ENCODE results near the gene CRHR1. TPM values are rescaled to one million over a fixed set of nuclear protein-coding genes. Genes with fewer than 3 reads are reported as not detected.

The CRHR1 gene
- total RNA-seq, 2 experiments from 2014 or later: not detected

DNA sequence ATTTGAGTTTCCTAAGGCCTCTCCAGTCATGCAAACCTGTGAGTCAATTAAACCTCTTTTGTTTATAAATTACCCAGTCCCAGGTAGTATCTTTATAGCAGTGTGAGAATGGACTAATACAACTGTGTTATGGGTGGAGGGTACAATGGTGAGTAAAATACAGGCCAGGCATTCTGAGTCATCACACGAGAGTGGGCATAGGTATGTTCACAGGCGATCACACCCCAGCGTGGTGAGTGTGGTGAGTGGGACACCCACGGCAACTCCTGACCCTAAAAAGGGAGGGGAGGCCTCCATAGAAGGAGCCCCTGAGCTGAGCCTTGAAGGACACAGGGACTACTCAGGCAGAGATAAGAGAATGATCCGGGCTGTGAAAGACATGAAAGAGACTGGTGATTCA is 87.6 kb downstream of the CRHR1 start:
- Mint-ChIP-seq H3K27me3 (peaks cover 12% of the 10 kb centered on the region), H3K4me3 (no peak overlapping the region), H3K9me3 (no peaks in the 10 kb centered on the region), H3K4me1 (ENCODE audit: low read depth) (peaks cover 11% of the 10 kb centered on the region), H3K36me3 (ENCODE audit: low read depth) (no peaks in the 10 kb centered on the region), H3K27ac (no peak overlapping the region)
- CTCF ChIA-PET: interaction anchor here (1.6 kb wide), 1 partner anchor 22 kb away, joined by 4 read pairs; no protein-coding TSS in a partner anchor
- ATAC-seq: no peak
- peak; percentile 22 for DNase-seq
- TF ChIP-seq, protein P1, sequence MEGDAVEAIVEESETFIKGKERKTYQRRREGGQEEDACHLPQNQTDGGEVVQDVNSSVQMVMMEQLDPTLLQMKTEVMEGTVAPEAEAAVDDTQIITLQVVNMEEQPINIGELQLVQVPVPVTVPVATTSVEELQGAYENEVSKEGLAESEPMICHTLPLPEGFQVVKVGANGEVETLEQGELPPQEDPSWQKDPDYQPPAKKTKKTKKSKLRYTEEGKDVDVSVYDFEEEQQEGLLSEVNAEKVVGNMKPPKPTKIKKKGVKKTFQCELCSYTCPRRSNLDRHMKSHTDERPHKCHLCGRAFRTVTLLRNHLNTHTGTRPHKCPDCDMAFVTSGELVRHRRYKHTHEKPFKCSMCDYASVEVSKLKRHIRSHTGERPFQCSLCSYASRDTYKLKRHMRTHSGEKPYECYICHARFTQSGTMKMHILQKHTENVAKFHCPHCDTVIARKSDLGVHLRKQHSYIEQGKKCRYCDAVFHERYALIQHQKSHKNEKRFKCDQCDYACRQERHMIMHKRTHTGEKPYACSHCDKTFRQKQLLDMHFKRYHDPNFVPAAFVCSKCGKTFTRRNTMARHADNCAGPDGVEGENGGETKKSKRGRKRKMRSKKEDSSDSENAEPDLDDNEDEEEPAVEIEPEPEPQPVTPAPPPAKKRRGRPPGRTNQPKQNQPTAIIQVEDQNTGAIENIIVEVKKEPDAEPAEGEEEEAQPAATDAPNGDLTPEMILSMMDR (IDR thresholded peaks at IDR 0.05): no peak
- intact Hi-C loops (cut with micrococcal nuclease): no loop called here
- POLR2A ChIA-PET: no interaction called here

DNA sequence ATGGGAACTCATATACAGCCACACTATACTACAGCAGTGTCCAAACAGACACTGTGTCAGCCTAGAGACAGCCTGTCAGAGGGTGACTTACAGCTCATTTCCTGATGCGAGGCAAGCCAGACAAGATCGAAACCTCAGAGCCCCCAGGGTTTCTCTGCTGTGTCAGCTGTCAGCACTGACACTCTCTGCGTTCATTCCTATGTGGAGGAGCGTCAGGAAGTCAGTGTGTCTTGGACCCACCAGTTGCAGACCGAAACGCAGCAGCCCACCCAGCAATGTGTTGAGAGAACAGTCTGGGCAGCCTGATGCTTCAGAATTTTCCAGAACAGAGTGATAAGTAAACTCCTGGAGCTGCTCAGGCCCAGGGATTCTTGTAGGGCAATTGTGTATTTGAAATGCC is 89.6 kb downstream of the CRHR1 start:
- Mint-ChIP-seq H3K4me3 (no peak overlapping the region), H3K27me3 (peaks cover 13% of the 10 kb centered on the region), H3K27ac (no peak overlapping the region), H3K4me1 (ENCODE audit: low read depth) (peaks cover 11% of the 10 kb centered on the region), H3K9me3 (no peaks in the 10 kb centered on the region), H3K36me3 (ENCODE audit: low read depth) (no peaks in the 10 kb centered on the region)
- ChIA-PET CTCF (interaction anchor here (1.4 kb wide), 1 partner anchor 22 kb away, joined by 4 read pairs; no protein-coding TSS in a partner anchor), POLR2A (no interaction called here)
- TF ChIP-seq, protein P1 (IDR thresholded peaks at IDR 0.05): no peak
- peak; percentile 87 for ATAC-seq
- peak; percentile 53 for DNase-seq
- intact Hi-C loops (cut with micrococcal nuclease): no loop called here

DNA sequence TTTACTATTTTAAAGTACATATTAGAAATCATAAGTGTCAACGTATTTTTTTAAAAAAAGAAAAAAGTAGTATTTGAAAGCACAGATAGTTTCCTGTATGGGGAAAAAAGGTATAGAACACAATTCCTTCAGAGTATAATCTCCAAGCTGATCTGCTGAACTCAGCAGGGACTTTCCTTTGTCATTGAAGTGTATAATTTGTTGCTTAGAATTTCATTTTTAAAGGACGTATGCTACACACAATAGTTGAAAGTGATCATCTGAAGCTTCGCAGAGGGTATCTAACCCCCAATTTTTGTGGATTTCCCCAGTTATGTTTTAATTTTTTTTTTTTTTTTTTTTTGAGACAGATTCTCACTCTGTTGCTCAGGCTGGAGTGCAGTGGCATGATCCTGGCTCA is 90.0 kb downstream of the CRHR1 start:
- no peaks in the 10 kb centered on the region for H3K9me3 Mint-ChIP-seq
- ChIA-PET CTCF (interaction anchor here (1.4 kb wide), 1 partner anchor 22 kb away, joined by 4 read pairs; no protein-coding TSS in a partner anchor), POLR2A (no interaction called here)
- TF ChIP-seq, protein P1 (IDR thresholded peaks at IDR 0.05): no peak
- intact Hi-C loops (cut with micrococcal nuclease): no loop called here
- H3K27ac Mint-ChIP-seq: no peak overlapping the region
- H3K27me3 Mint-ChIP-seq: peaks cover 13% of the 10 kb centered on the region
- H3K4me1 Mint-ChIP-seq (ENCODE audit: low read depth): peaks cover 11% of the 10 kb centered on the region
- DNase-seq: no peak
- no peaks in the 10 kb centered on the region for H3K36me3 Mint-ChIP-seq (ENCODE audit: low read depth)
- ATAC-seq: no peak
- no peak overlapping the region for H3K4me3 Mint-ChIP-seq

GRCh38 chr17:45876539-45876938 is 92.4 kb downstream of the CRHR1 start:
- intact Hi-C loops (cut with micrococcal nuclease): no loop called here
- Mint-ChIP-seq H3K27ac (no peak overlapping the region), H3K4me1 (ENCODE audit: low read depth) (peaks cover 6% of the 10 kb centered on the region), H3K9me3 (no peaks in the 10 kb centered on the region), H3K36me3 (ENCODE audit: low read depth) (no peaks in the 10 kb centered on the region), H3K4me3 (no peak overlapping the region), H3K27me3 (peaks cover 17% of the 10 kb centered on the region)
- CTCF ChIA-PET: interaction anchor here (1.4 kb wide), 1 partner anchor 25 kb away, joined by 4 read pairs; no protein-coding TSS in a partner anchor
- POLR2A ChIA-PET: interaction anchor here (0.6 to 1.1 kb wide), 2 partner anchors 12 to 80 kb away, joined by 3 read pairs; no protein-coding TSS in a partner anchor
- TF ChIP-seq, protein P1 (IDR thresholded peaks at IDR 0.05): no peak
- ATAC-seq: no peak
- DNase-seq: no peak

- no peak for ATAC-seq
- Mint-ChIP-seq H3K4me3 (no peak overlapping the region), H3K36me3 (ENCODE audit: low read depth) (no peaks in the 10 kb centered on the region), H3K27me3 (peaks cover 21% of the 10 kb centered on the region), H3K4me1 (ENCODE audit: low read depth) (peaks cover 6% of the 10 kb centered on the region), H3K9me3 (no peaks in the 10 kb centered on the region), H3K27ac (no peak overlapping the region)
- ChIA-PET POLR2A (no interaction called here), CTCF (interaction anchor here (1.2 kb wide), 1 partner anchor 16 kb away, joined by 4 read pairs; no protein-coding TSS in a partner anchor)
- no peak for DNase-seq
- intact Hi-C loops (cut with micrococcal nuclease): no loop called here
- TF ChIP-seq, protein P1 (IDR thresholded peaks at IDR 0.05): no peak
Measured at GRCh38 chr17:45877467-45877866, 93.3 kb downstream of the CRHR1 start.
